ENCODE measurements around the gene DEDD. TPM values are rescaled to one million over a fixed set of nuclear protein-coding genes. Genes with fewer than 3 reads are reported as not detected.

The DEDD gene
- 129 TPM for polyA plus RNA-seq (2012; ENCODE audit: insufficient read depth, insufficient read length, low read depth)

- Histone ChIP-seq H3K4me1 (peaks cover 4% of the 10 kb centered on the region; the same call in 1 of the 2 replicates), H3K27me3 (no peaks in the 10 kb centered on the region), H3K9me3 (no peaks in the 10 kb centered on the region), H3K4me3 (ENCODE audit: low read depth, low read length) (peak within 1 kb of the TSS; percentile 78), H3K36me3 (peaks cover 27% of the 10 kb centered on the region)
- DNase-seq = peak; percentile 92
- no peak for TF ChIP-seq CTCF (IDR thresholded peaks at IDR 0.05; ENCODE audit: low read depth, low read length)
These were observed at the start of gene DEDD for GRCh38 chr1:161132410-161133219. TSS of gene DEDD (minus strand) at chr1:161132667. CDS start at chr1:161124462, 8,205 bp downstream.

GRCh38 chr1:161182214-161182613 lies 49.7 kb upstream of the DEDD start:
- Histone ChIP-seq H3K36me3 (no peaks in the 10 kb centered on the region), H3K9me3 (no peaks in the 10 kb centered on the region), H3K4me1 (no peaks in the 10 kb centered on the region; the same call in 1 of the 2 replicates), H3K27me3 (no peaks in the 10 kb centered on the region), H3K4me3 (ENCODE audit: low read depth, low read length) (no peak overlapping the region)
- no peak for DNase-seq
- no peak for TF ChIP-seq CTCF (IDR thresholded peaks at IDR 0.05; ENCODE audit: low read depth, low read length)

DNA sequence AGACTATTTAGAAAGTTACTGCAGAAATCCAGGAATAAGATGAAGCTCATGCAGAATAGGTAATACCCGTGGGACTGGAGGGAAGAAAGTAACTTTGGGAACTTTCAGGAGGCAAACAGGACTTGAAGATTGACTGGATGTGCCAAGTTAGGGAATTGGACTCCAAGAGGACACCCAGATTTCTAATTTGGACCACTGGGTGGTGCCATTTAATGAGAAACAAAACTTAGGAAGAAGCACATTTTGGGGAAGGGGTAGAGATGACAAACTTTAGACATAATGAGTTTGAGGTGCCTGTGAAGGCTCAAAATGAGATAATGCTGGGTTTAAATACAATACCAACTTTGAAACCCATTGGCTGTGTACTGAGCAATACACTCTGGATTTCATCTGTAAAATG lies 48.2 kb upstream of the DEDD start:
- TF ChIP-seq CTCF (IDR thresholded peaks at IDR 0.05; ENCODE audit: low read depth, low read length) = peak; percentile 44
- Histone ChIP-seq H3K9me3 (no peaks in the 10 kb centered on the region), H3K27me3 (no peaks in the 10 kb centered on the region), H3K4me1 (no peaks in the 10 kb centered on the region; the same call in 1 of the 2 replicates), H3K36me3 (peaks cover under 1% of the 10 kb centered on the region; the same call in 1 of the 2 replicates), H3K4me3 (ENCODE audit: low read depth, low read length) (no peak overlapping the region)
- DNase-seq = no peak

GRCh38 chr1:161179698-161180097 lies 47.2 kb upstream of the DEDD start:
- Histone ChIP-seq H3K27me3 (no peaks in the 10 kb centered on the region), H3K36me3 (peaks cover 9% of the 10 kb centered on the region)

GRCh38 chr1:161177936-161178244 lies 45.4 kb upstream of the DEDD start:
- TF ChIP-seq CTCF (IDR thresholded peaks at IDR 0.05; ENCODE audit: low read depth, low read length) = no peak
- Histone ChIP-seq H3K9me3 (no peaks in the 10 kb centered on the region), H3K27me3 (no peaks in the 10 kb centered on the region), H3K4me1 (no peaks in the 10 kb centered on the region; the same call in 1 of the 2 replicates), H3K36me3 (peaks cover 24% of the 10 kb centered on the region), H3K4me3 (ENCODE audit: low read depth, low read length) (peak overlapping the region; percentile 81)
- no peak for DNase-seq

More at GRCh38 chr1:161179698-161180097, 47.2 kb upstream of the DEDD start:
- no peaks in the 10 kb centered on the region for H3K9me3 ChIP-seq
- TF ChIP-seq CTCF (IDR thresholded peaks at IDR 0.05; ENCODE audit: low read depth, low read length) = no peak
- no peak overlapping the region for H3K4me3 ChIP-seq (ENCODE audit: low read depth, low read length)
- H3K4me1 ChIP-seq = no peaks in the 10 kb centered on the region; the same call in 1 of the 2 replicates
- no peak for DNase-seq
